NCI-H526 treated with DMSO at 0.1 percent for 48 hours (cell line): Measurements from ENCODE around the gene SPACA4.
A peak's percentile ranks its signal among the peaks of the same experiment; 100 is the strongest.
"Not testable (repeated sequence)": the region's sequence is repeated elsewhere in the genome, so short reads cannot be mapped to it uniquely, and the experiment has no call there.

Experiments
- DNase-seq: peaks from one replicate; lab custom pipeline; 2025; lab: John Stamatoyannopoulos, UW

SPACA4 gene

GRCh38 chr19:48606463-48607358, at the start of gene SPACA4:
Gene SPACA4 (plus strand): TSS chr19:48606742. CDS start chr19:48606979, 237 bp downstream.
- DNase-seq = no peak

- DNase-seq = no peak
These were observed 49.7 kb upstream of the SPACA4 start for GRCh38 chr19:48556825-48557224.

- DNase-seq = no peak
These were observed 48.4 kb upstream of the SPACA4 start for GRCh38 chr19:48558018-48558684.

- DNase-seq = no peak
These were observed 46.4 kb upstream of the SPACA4 start for GRCh38 chr19:48560095-48560530.

- no peak for DNase-seq
These were observed 45.1 kb upstream of the SPACA4 start for GRCh38 chr19:48561412-48561811.

- DNase-seq = no peak
These were observed 41.5 kb upstream of the SPACA4 start for GRCh38 chr19:48565090-48565489.

GRCh38 chr19:48568345-48568886, 38.1 kb upstream of the SPACA4 start:
- DNase-seq = no peak

- no peak for DNase-seq
These were observed 36.7 kb upstream of the SPACA4 start for GRCh38 chr19:48569814-48570213.

GRCh38 chr19:48571378-48572162, 35.0 kb upstream of the SPACA4 start:
- no peak for DNase-seq

GRCh38 chr19:48573163-48573505, 33.4 kb upstream of the SPACA4 start:
- no peak for DNase-seq

- DNase-seq = no peak
These were observed 30.5 kb upstream of the SPACA4 start for GRCh38 chr19:48575931-48576622.

GRCh38 chr19:48577908-48578307, 28.6 kb upstream of the SPACA4 start:
- not testable (repeated sequence) for DNase-seq

GRCh38 chr19:48578891-48579290, 27.7 kb upstream of the SPACA4 start:
- no peak for DNase-seq

GRCh38 chr19:48582168-48582567, 24.4 kb upstream of the SPACA4 start:
- DNase-seq = no peak

- no peak for DNase-seq
These were observed 19.2 kb upstream of the SPACA4 start for GRCh38 chr19:48587387-48587786.

- peak; percentile 32 for DNase-seq
These were observed 17.7 kb upstream of the SPACA4 start for GRCh38 chr19:48588670-48589401.

- no peak for DNase-seq
These were observed 15.5 kb upstream of the SPACA4 start for GRCh38 chr19:48591021-48591420.

- no peak for DNase-seq
These were observed 11.4 kb upstream of the SPACA4 start for GRCh38 chr19:48595171-48595570.

GRCh38 chr19:48595833-48596232, 10.7 kb upstream of the SPACA4 start:
- DNase-seq = no peak

GRCh38 chr19:48596237-48596636, 10.3 kb upstream of the SPACA4 start:
- no peak for DNase-seq
